CMK (cell line): ENCODE data around the gene SMARCA5.

Experiments
- DNase-seq: peaks from one replicate; pipeline ENCODE4 v3.0.0-alpha.2; 2010; ENCODE audit warnings: low read depth

The SMARCA5 gene

GRCh38 chr4:143538979-143539669 is 25.6 kb downstream of the SMARCA5 start:
- DNase-seq, result no peak

GRCh38 chr4:143539670-143540023 is 26.1 kb downstream of the SMARCA5 start:
- DNase-seq, result no peak

GRCh38 chr4:143549928-143550327 is 36.4 kb downstream of the SMARCA5 start:
- no peak for DNase-seq

GRCh38 chr4:143554728-143555597 is 41.5 kb downstream of the SMARCA5 start:
- no peak for DNase-seq

GRCh38 chr4:143555676-143556075 is 42.2 kb downstream of the SMARCA5 start:
- no peak for DNase-seq

- DNase-seq, result no peak
Observed at GRCh38 chr4:143558286-143558685, 44.8 kb downstream of the SMARCA5 start.

- DNase-seq, result peak; percentile 49
Observed at GRCh38 chr4:143558823-143559756, 45.6 kb downstream of the SMARCA5 start.

GRCh38 chr4:143559757-143560147 is 46.2 kb downstream of the SMARCA5 start:
- DNase-seq, result no peak

GRCh38 chr4:143564472-143564871 is 51.0 kb downstream of the SMARCA5 start:
- DNase-seq, result no peak

GRCh38 chr4:143575331-143575730 is 61.8 kb downstream of the SMARCA5 start:
- DNase-seq, result no peak

- no peak for DNase-seq
Observed at GRCh38 chr4:143581331-143581946, 67.9 kb downstream of the SMARCA5 start.

GRCh38 chr4:143585548-143585947 is 72.0 kb downstream of the SMARCA5 start:
- DNase-seq, result no peak

- no peak for DNase-seq
Observed at GRCh38 chr4:143586080-143586479, 72.6 kb downstream of the SMARCA5 start.

GRCh38 chr4:143587703-143588102 is 74.2 kb downstream of the SMARCA5 start:
- no peak for DNase-seq

GRCh38 chr4:143597276-143597675 is 83.8 kb downstream of the SMARCA5 start:
- DNase-seq, result no peak

- DNase-seq, result no peak
Observed at GRCh38 chr4:143598816-143599215, 85.3 kb downstream of the SMARCA5 start.

GRCh38 chr4:143599827-143600226 is 86.3 kb downstream of the SMARCA5 start:
- DNase-seq, result no peak

GRCh38 chr4:143606480-143606879 is 93.0 kb downstream of the SMARCA5 start:
- DNase-seq, result no peak
